GM19023 (cell line): ENCODE data around the gene KCNN4.

Experiments used
- ATAC-seq: cut with Tn5 transposase; IDR thresholded peaks from one replicate; pipeline ENCODE4 v1.9.1; 2021; ENCODE audit warnings: mild to moderate bottlenecking, moderate library complexity; ENCODE audit not compliant: unreplicated experiment

The KCNN4 gene

GRCh38 chr19:43721469-43722048 is 59.2 kb downstream of the KCNN4 start:
- no peak for ATAC-seq

- ATAC-seq: no peak
Observed at GRCh38 chr19:43720936-43721335, 59.8 kb downstream of the KCNN4 start.

- no peak for ATAC-seq
Observed at GRCh38 chr19:43719918-43720317, 60.9 kb downstream of the KCNN4 start.

- ATAC-seq: no peak
Observed at GRCh38 chr19:43719378-43719868, 61.4 kb downstream of the KCNN4 start.

GRCh38 chr19:43718627-43719377 is 62.0 kb downstream of the KCNN4 start:
- no peak for ATAC-seq
